Epithelial cell of proximal tubule (primary cell): ENCODE measurements around the gene PDE4D. TPM values are rescaled to one million over a fixed set of nuclear protein-coding genes. Genes with fewer than 3 reads are reported as not detected.

Experiments
- DNase-seq: peaks from one replicate; pipeline ENCODE4 v3.0.0-alpha.2; 2011; ENCODE audit warnings: low read depth
- H3K4me3 ChIP-seq: 2 replicates; pipeline ENCODE4 v1.5.1; 2011; ENCODE audit warnings: low read depth, mild to moderate bottlenecking, low read length
- total RNA-seq: library from RNA; depleted of rRNA; stranded (reverse); fragments of >200 nt; gene quantifications from 2 replicates; pipeline ENCODE4 v1.2.3, GENCODE V29; 2015
- TF ChIP-seq, protein P1 (sequence below): conservative IDR thresholded peaks from 2 replicates; pipeline ENCODE4 v1.5.1; 2012; ENCODE audit warnings: low read depth, mild to moderate bottlenecking, low read length

Gene PDE4D
- total RNA-seq, 1 donor from 2014 or later, result 18.4 TPM

DNA sequence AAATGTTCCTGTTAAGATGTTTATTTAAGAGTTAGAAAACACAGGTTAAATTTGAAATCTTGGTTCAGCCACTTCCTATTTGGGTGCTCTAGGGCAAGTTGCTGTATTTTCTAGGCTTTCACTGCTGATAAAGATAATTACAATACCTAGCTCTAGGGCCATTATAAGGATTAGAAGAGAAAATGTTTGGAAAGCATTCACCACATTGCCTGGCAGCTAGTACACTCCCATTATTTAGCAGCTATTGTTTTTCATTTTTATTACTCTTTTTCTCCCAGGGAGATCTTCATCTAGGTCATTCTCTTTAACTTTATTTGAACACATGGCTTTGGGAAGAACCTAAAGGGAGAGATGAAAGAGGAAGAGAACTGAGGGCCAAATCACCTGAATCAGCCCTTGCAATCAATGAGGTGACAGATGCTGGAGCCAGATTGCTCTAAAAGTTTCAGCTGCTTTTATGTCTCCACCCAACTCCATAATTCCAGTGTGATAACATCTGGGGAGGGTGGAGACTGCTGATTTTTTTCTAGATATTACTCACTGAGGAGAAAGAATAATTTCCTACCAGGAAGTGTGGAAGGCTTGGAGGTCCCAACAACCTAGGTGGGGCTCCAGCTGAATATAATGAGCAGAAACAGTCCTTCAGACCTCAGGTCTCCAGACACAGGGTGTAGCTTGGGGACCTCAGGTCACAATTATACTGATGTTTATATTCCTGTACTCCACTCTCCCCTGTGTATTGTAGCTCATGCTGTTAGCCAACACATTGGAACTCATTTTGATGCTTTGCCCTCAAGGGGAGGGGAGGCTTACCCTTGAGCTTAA is 670.6 kb downstream of the PDE4D start:
- TF ChIP-seq, protein P1, sequence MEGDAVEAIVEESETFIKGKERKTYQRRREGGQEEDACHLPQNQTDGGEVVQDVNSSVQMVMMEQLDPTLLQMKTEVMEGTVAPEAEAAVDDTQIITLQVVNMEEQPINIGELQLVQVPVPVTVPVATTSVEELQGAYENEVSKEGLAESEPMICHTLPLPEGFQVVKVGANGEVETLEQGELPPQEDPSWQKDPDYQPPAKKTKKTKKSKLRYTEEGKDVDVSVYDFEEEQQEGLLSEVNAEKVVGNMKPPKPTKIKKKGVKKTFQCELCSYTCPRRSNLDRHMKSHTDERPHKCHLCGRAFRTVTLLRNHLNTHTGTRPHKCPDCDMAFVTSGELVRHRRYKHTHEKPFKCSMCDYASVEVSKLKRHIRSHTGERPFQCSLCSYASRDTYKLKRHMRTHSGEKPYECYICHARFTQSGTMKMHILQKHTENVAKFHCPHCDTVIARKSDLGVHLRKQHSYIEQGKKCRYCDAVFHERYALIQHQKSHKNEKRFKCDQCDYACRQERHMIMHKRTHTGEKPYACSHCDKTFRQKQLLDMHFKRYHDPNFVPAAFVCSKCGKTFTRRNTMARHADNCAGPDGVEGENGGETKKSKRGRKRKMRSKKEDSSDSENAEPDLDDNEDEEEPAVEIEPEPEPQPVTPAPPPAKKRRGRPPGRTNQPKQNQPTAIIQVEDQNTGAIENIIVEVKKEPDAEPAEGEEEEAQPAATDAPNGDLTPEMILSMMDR, result no peak
- H3K4me3 ChIP-seq, result no peak overlapping the region
- no peak for DNase-seq

GRCh38 chr5:59221769-59222168 is 671.8 kb downstream of the PDE4D start:
- DNase-seq, result no peak
- H3K4me3 ChIP-seq, result no peak overlapping the region
- TF ChIP-seq, protein P1, result peak; percentile 9

DNA sequence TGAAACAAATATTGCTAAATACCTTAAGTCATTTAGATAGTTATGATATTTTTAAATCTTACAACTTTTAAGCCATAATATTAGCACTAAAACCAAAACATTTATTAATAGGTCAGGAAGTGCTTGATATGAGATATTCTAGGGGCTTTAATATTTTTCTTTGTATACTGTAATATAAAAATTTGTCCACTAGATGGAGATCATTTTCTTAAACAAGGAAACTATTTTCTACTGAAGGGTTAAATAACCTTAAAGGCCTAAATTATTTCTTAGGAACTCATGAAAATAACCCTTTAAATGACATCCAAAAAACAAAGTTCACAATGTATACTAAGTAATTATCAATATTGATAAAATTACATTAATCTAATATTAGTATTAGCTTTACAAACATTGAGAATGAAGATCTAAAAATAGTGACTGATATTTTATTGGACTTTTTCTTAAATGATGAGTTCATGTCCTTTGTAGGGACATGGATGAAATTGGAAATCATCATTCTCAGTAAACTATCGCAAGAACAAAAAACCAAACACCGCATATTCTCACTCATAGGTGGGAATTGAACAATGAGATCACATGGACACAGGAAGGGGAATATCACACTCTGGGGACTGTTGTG is 675.0 kb downstream of the PDE4D start:
- TF ChIP-seq, protein P1, result no peak
- no peak for DNase-seq
- H3K4me3 ChIP-seq, result no peak overlapping the region

- TF ChIP-seq, protein P1, result no peak
- DNase-seq, result no peak
- H3K4me3 ChIP-seq, result no peak overlapping the region
Observed at GRCh38 chr5:59216841-59217240, 676.7 kb downstream of the PDE4D start.

DNA sequence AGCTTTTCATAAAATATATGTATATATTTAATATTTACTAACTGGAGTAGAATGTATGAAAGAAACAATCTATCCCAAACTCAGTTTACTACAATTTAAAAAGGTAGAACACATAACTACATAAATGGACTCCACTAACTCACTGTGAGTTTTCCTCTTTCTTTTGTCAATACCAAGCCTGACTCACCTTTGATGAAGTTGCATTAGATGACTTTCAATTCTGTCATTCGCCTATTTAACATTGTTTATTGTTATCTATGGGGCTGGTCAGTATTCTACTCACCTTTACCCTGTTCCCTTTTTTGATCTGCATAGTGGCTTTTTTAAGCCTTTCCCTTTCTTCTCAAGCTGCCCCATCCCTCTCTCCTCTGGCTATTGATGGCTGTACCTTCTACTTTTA is 680.9 kb downstream of the PDE4D start:
- DNase-seq, result no peak
- TF ChIP-seq, protein P1, result no peak

DNA sequence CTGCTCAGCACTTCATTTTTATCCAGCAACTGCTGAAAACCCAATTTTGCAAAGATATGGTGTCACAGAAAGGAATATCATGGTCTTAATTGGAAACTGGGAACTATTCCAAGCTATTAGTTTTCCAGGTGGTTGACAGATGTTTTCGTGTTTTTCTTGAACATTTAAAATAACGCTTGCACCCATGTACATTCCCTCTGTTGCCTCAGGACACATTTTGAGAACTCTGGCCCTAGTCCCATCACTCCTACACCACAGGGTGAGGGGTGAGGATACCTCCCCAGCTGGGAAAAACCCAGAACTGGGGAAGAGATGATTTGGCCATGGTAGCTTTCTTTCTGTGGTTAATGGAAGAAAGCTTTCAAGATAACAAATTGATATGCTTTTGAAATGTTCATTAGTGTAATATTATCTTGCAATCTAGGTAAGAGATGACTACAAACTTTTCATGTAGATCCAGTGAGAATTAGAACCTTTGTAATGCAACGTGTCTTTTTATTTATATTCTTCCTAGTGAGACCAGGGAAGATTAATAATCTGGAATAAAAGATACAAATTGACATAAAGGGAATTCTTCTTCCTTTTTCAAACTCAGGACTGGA is 683.7 kb downstream of the PDE4D start:
- no peak overlapping the region for H3K4me3 ChIP-seq
- TF ChIP-seq, protein P1, result no peak
- DNase-seq, result no peak

More for the DNA sequence above, 680.9 kb downstream of the PDE4D start:
- H3K4me3 ChIP-seq, result no peak overlapping the region
